ENCODE results near the gene WDFY2. TPM values are rescaled to one million over a fixed set of nuclear protein-coding genes. Genes with fewer than 3 reads are reported as not detected.
"Not testable (repeated sequence)": the region's sequence is repeated elsewhere in the genome, so short reads cannot be mapped to it uniquely, and the experiment has no call there.

WDFY2 gene
- total and polyA plus RNA-seq, 4 donors: 2.5 to 24.4 (median 11.2) TPM

DNA sequence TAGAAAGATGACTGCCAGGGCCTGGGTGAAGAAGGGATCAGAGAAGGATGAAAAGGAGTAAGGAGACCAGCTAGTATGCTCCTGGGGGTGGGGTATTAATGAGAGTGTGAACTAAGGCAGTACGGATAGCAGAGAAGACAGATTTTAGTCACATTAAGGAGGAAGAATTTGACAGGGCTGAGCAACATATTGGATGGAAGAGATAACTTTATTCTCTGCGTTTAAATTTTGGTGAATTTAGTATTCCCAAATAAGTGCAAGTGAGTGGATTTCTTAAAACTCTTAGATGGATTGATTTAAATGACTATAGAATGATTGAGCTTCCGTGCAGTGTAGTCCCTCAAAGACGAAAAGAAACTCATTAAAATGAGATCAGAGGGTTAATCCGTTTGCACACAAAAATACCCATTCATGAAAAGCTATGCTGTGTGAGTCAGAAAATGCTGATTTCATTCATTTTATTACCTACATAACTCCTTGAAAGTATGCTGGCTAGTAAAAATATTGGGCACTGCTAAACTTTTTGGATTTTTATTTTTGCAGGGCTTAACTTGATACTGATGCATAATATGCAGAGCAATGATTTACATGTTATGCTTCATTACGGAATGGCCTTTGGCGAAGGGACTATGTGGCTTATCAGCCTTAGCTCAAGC lies 54.1 kb downstream of the WDFY2 start:
- ATAC-seq (ENCODE audit: low FRiP score): no peak
- intact Hi-C loops (cut with DNase I): no loop called here
- 27 to 34% methylated on average over 7 of the region's 7 CpGs for WGBS, 2 donors
- Histone ChIP-seq H3K4me1 (ENCODE audit: control insufficient read depth in 1 of 2, insufficient read depth in 2 of 2, low read length in 2 of 2) (peaks cover 2 to 12% of the 10 kb centered on the region in 2 donors), H3K9me3 (ENCODE audit: control insufficient read depth, low read length) (no peaks in the 10 kb centered on the region), H3K27ac (ENCODE audit: low read depth in 1 of 2, low read length in 2 of 2) (no peak overlapping the region), H3K27me3 (ENCODE audit: control insufficient read depth in 1 of 2, insufficient read depth in 2 of 2, low read length in 1 of 2) (no peaks in the 10 kb centered on the region), H3K4me3 (ENCODE audit: low read length in 2 of 2) (no peak overlapping the region), H3K36me3 (ENCODE audit: control insufficient read depth in 1 of 2, insufficient read depth in 2 of 2, low read length in 1 of 2) (no peaks in the 10 kb centered on the region)
- no peak for DNase-seq

DNA sequence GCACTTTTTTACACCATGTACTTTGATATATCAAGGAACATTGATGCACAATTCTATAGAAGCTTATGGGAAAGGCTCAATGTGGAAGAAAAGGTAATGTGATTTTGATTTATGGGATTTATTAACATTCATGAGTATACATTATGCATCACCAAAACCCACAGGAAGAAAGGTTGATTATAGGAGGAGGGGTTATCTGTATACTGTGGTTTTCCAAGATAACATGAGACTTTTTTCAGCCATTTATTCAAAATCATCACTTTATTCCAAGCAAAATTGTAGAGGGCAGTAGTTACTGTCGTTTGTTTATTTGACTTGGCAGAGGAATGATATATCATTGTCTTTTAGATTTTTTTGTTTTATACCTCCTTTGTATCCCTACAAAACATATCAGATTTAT lies 54.9 kb downstream of the WDFY2 start:
- Histone ChIP-seq H3K4me3 (ENCODE audit: low read length in 2 of 2) (no peak overlapping the region), H3K27me3 (ENCODE audit: control insufficient read depth in 1 of 2, insufficient read depth in 2 of 2, low read length in 1 of 2) (no peaks in the 10 kb centered on the region), H3K4me1 (ENCODE audit: control insufficient read depth in 1 of 2, insufficient read depth in 2 of 2, low read length in 2 of 2) (peaks cover 2 to 16% of the 10 kb centered on the region in 2 donors), H3K36me3 (ENCODE audit: control insufficient read depth in 1 of 2, insufficient read depth in 2 of 2, low read length in 1 of 2) (no peaks in the 10 kb centered on the region), H3K27ac (ENCODE audit: low read depth in 1 of 2, low read length in 2 of 2) (no peak overlapping the region), H3K9me3 (ENCODE audit: control insufficient read depth, low read length) (no peaks in the 10 kb centered on the region)
- ATAC-seq (ENCODE audit: low FRiP score): no peak
- 6 to 9% methylated on average over 1 of the region's 1 CpG for WGBS, 2 donors
- intact Hi-C loops (cut with DNase I): no loop called here
- DNase-seq: no peak

DNA sequence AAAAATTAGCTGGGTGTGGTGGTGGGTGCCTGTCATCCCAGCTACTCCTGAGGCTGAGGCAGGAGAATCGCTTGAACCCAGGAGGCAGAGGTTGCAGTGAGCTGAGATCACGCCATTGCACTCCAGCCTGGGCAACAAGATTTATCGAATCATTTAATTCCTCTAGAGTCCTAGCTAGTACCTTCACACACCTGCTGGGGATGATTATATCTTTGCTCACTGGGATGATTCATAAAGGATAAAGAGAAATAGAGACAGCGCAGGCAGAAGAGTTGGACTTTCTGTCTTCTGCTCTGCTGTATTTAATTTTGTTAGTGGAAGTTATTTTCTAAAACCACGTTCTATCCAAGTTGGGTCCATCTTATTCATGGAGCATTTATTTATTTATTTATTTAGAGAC lies 56.4 kb downstream of the WDFY2 start:
- not testable (repeated sequence) for H3K4me3 ChIP-seq (ENCODE audit: low read length in 2 of 2); ATAC-seq (ENCODE audit: low FRiP score); H3K9me3 ChIP-seq (ENCODE audit: control insufficient read depth, low read length); H3K36me3 ChIP-seq (ENCODE audit: control insufficient read depth in 1 of 2, insufficient read depth in 2 of 2, low read length in 1 of 2); DNase-seq; H3K27ac ChIP-seq (ENCODE audit: low read depth in 1 of 2, low read length in 2 of 2); H3K27me3 ChIP-seq (ENCODE audit: control insufficient read depth in 1 of 2, insufficient read depth in 2 of 2, low read length in 1 of 2)
- peaks cover 2 to 26% of the 10 kb centered on the region in 2 donors for H3K4me1 ChIP-seq (ENCODE audit: control insufficient read depth in 1 of 2, insufficient read depth in 2 of 2, low read length in 2 of 2)
- WGBS, 2 donors: 96 to 98% methylated on average over 5 of the region's 5 CpGs
- intact Hi-C loops (cut with DNase I): loop anchor here in 1 of 2 donors (10.0 kb wide), 1 partner anchor 56 kb away; the partner anchor contains the start of gene WDFY2

- Histone ChIP-seq H3K4me3 (ENCODE audit: low read length in 2 of 2) (no peak overlapping the region), H3K36me3 (ENCODE audit: control insufficient read depth in 1 of 2, insufficient read depth in 2 of 2, low read length in 1 of 2) (no peaks in the 10 kb centered on the region), H3K27ac (ENCODE audit: low read depth in 1 of 2, low read length in 2 of 2) (no peak overlapping the region), H3K4me1 (ENCODE audit: control insufficient read depth in 1 of 2, insufficient read depth in 2 of 2, low read length in 2 of 2) (peaks cover 0 to 18% of the 10 kb centered on the region in 2 donors), H3K27me3 (ENCODE audit: control insufficient read depth in 1 of 2, insufficient read depth in 2 of 2, low read length in 1 of 2) (no peaks in the 10 kb centered on the region), H3K9me3 (ENCODE audit: control insufficient read depth, low read length) (no peaks in the 10 kb centered on the region)
- WGBS, 2 donors: 55 to 58% methylated on average over 3 of the region's 3 CpGs
- intact Hi-C loops (cut with DNase I): loop anchor here in 1 of 2 donors (10.0 kb wide), 1 partner anchor 58 kb away; the partner anchor contains the start of gene WDFY2
- ATAC-seq (ENCODE audit: low FRiP score) (no peak), DNase-seq (no peak)
Measured at GRCh38 chr13:51643105-51643881, 59.0 kb downstream of the WDFY2 start.

DNA sequence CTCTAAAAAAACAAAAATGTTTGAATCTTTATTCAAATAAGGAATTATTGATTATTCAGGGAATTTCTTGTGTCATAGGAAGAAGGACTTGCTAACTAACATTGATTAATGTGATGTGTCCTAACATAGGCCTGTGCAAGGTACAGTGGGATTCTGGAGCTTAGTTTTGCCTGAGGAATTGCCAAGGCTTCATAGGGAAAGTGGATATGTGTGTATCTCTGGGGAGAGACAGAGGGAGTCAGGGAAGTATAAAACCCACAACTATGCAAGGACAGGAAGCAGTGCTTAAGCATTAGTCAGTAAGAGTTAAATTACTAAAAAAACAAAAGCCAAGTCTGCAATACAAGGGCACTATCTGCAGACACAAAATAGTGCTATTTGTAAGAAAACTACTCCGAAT lies 59.6 kb downstream of the WDFY2 start:
- Histone ChIP-seq H3K27ac (ENCODE audit: low read depth in 1 of 2, low read length in 2 of 2) (no peak overlapping the region), H3K27me3 (ENCODE audit: control insufficient read depth in 1 of 2, insufficient read depth in 2 of 2, low read length in 1 of 2) (no peaks in the 10 kb centered on the region), H3K4me1 (ENCODE audit: control insufficient read depth in 1 of 2, insufficient read depth in 2 of 2, low read length in 2 of 2) (peaks cover under 1 to 18% of the 10 kb centered on the region in 2 donors), H3K36me3 (ENCODE audit: control insufficient read depth in 1 of 2, insufficient read depth in 2 of 2, low read length in 1 of 2) (no peaks in the 10 kb centered on the region), H3K9me3 (ENCODE audit: control insufficient read depth, low read length) (no peaks in the 10 kb centered on the region), H3K4me3 (ENCODE audit: low read length in 2 of 2) (no peak overlapping the region)
- DNase-seq (no peak), ATAC-seq (ENCODE audit: low FRiP score) (no peak)
- WGBS, 2 donors: 32 to 35% methylated on average over 1 of the region's 1 CpG
- intact Hi-C loops (cut with DNase I): loop anchor here in 1 of 2 donors (10.0 kb wide), 1 partner anchor 59 kb away; the partner anchor contains the start of gene WDFY2

DNA sequence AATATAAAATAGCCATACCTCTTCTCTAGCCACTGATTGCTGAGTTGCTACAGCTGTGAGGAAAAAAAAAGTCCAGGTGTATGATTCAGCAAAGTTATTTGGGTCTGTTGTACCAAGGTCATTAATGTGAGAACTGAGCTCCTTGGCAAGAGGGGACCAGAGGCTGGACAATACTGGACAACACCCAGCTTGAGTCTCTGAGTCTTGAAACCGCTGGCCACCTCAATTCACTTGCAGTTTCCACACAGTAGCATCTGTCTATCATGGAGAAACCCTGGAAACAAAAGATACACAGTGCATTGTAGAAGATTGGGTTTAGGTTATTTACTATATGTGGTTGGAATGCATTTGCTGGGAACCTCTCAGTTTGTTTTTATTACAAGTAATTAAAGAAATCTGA lies 60.4 kb downstream of the WDFY2 start:
- Histone ChIP-seq H3K4me1 (ENCODE audit: control insufficient read depth in 1 of 2, insufficient read depth in 2 of 2, low read length in 2 of 2) (peaks cover 3 to 18% of the 10 kb centered on the region in 2 donors), H3K27me3 (ENCODE audit: control insufficient read depth in 1 of 2, insufficient read depth in 2 of 2, low read length in 1 of 2) (no peaks in the 10 kb centered on the region), H3K36me3 (ENCODE audit: control insufficient read depth in 1 of 2, insufficient read depth in 2 of 2, low read length in 1 of 2) (no peaks in the 10 kb centered on the region), H3K9me3 (ENCODE audit: control insufficient read depth, low read length) (no peaks in the 10 kb centered on the region), H3K4me3 (ENCODE audit: low read length in 2 of 2) (no peak overlapping the region), H3K27ac (ENCODE audit: low read depth in 1 of 2, low read length in 2 of 2) (no peak overlapping the region)
- WGBS, 2 donors: 23 to 39% methylated on average over 1 of the region's 1 CpG
- DNase-seq (peak in 1 of 2 donors; percentile 60), ATAC-seq (ENCODE audit: low FRiP score) (peak; percentile 60)
- intact Hi-C loops (cut with DNase I): loop anchor here in 1 of 2 donors (10.0 kb wide), 1 partner anchor 60 kb away; the partner anchor contains the start of gene WDFY2

- WGBS, 2 donors: 12 to 15% methylated on average over 4 of the region's 4 CpGs
- Histone ChIP-seq H3K4me1 (ENCODE audit: control insufficient read depth in 1 of 2, insufficient read depth in 2 of 2, low read length in 2 of 2) (peaks cover 3 to 18% of the 10 kb centered on the region in 2 donors), H3K27ac (ENCODE audit: low read depth in 1 of 2, low read length in 2 of 2) (no peak overlapping the region), H3K4me3 (ENCODE audit: low read length in 2 of 2) (no peak overlapping the region), H3K9me3 (ENCODE audit: control insufficient read depth, low read length) (no peaks in the 10 kb centered on the region), H3K36me3 (ENCODE audit: control insufficient read depth in 1 of 2, insufficient read depth in 2 of 2, low read length in 1 of 2) (no peaks in the 10 kb centered on the region), H3K27me3 (ENCODE audit: control insufficient read depth in 1 of 2, insufficient read depth in 2 of 2, low read length in 1 of 2) (no peaks in the 10 kb centered on the region)
- intact Hi-C loops (cut with DNase I): loop anchor here in 1 of 2 donors (10.0 kb wide), 1 partner anchor 60 kb away; the partner anchor contains the start of gene WDFY2
- no peak for DNase-seq
- peak; percentile 78 for ATAC-seq (ENCODE audit: low FRiP score)
Measured at GRCh38 chr13:51645154-51645650, 60.9 kb downstream of the WDFY2 start.

GRCh38 chr13:51645761-51646670 lies 61.8 kb downstream of the WDFY2 start:
- H3K36me3 ChIP-seq (ENCODE audit: control insufficient read depth in 1 of 2, insufficient read depth in 2 of 2, low read length in 1 of 2): no peaks in the 10 kb centered on the region
- no peaks in the 10 kb centered on the region for H3K9me3 ChIP-seq (ENCODE audit: control insufficient read depth, low read length)
- WGBS, 2 donors: 67 to 71% methylated on average over 10 of the region's 10 CpGs
- no peaks in the 10 kb centered on the region for H3K27me3 ChIP-seq (ENCODE audit: control insufficient read depth in 1 of 2, insufficient read depth in 2 of 2, low read length in 1 of 2)
- ATAC-seq (ENCODE audit: low FRiP score): no peak
- no peak for DNase-seq
- no peak overlapping the region for H3K4me3 ChIP-seq (ENCODE audit: low read length in 2 of 2)
- H3K27ac ChIP-seq (ENCODE audit: low read depth in 1 of 2, low read length in 2 of 2): no peak overlapping the region
- H3K4me1 ChIP-seq (ENCODE audit: control insufficient read depth in 1 of 2, insufficient read depth in 2 of 2, low read length in 2 of 2): peaks cover 3 to 18% of the 10 kb centered on the region in 2 donors
- intact Hi-C loops (cut with DNase I): loop anchor here in 1 of 2 donors (10.0 kb wide), 1 partner anchor 61 kb away; the partner anchor contains the start of gene WDFY2
